ENCODE data around the gene DGKH.

DNA sequence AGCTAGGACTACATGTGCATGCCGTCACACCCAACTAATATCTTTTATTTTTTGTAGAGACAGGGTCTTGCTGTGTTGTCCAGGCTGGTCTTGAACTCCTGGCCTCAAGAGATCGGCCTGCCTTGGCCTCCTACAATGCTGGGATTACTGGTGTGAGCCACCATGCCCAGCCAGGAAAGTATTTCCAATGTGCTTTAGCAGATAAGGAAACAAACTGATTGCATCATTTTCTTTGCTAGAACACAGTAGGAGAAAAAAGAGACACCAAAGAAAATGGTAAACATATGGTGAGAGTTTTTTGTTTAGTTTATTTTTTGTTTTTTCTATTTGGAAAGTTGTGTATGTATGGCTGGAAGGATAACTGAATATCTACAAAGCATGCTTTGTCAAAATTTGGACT lies 176.6 kb downstream of the DGKH start:
- TF ChIP-seq, protein P1, sequence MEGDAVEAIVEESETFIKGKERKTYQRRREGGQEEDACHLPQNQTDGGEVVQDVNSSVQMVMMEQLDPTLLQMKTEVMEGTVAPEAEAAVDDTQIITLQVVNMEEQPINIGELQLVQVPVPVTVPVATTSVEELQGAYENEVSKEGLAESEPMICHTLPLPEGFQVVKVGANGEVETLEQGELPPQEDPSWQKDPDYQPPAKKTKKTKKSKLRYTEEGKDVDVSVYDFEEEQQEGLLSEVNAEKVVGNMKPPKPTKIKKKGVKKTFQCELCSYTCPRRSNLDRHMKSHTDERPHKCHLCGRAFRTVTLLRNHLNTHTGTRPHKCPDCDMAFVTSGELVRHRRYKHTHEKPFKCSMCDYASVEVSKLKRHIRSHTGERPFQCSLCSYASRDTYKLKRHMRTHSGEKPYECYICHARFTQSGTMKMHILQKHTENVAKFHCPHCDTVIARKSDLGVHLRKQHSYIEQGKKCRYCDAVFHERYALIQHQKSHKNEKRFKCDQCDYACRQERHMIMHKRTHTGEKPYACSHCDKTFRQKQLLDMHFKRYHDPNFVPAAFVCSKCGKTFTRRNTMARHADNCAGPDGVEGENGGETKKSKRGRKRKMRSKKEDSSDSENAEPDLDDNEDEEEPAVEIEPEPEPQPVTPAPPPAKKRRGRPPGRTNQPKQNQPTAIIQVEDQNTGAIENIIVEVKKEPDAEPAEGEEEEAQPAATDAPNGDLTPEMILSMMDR (IDR thresholded peaks at IDR 0.05; ENCODE audit: low read depth, low read length), result no peak
- TF ChIP-seq EZH2phosphoT487 (IDR thresholded peaks at IDR 0.05; ENCODE audit: low read depth), result no peak
